ENCODE measurements around the gene POMT1.

- TF ChIP-seq CTCF (IDR thresholded peaks at IDR 0.05; ENCODE audit: low read length) (no peak), EZH2 (optimal IDR thresholded peaks at IDR 0.05; ENCODE audit: low read depth, low read length) (no peak), EZH2phosphoT487 (IDR thresholded peaks at IDR 0.05; ENCODE audit: low read length) (no peak)
Observed at GRCh38 chr9:131521822-131522221, 19.1 kb downstream of the POMT1 start.
